DOHH2 (cell line): ENCODE results near the gene SLC25A6.
A peak's percentile ranks its signal among the peaks of the same experiment; 100 is the strongest.
"Not testable (repeated sequence)": the region's sequence is repeated elsewhere in the genome, so short reads cannot be mapped to it uniquely, and the experiment has no call there.

Experiments used
- H3F3A ChIP-seq: fragments of 200-600 bp; sonication (generic), shearing (Covaris generic); 2 replicates; pipeline ENCODE4 v1.6.0; 2016; ENCODE audit warnings: antibody characterized with exemption, mild to moderate bottlenecking; ENCODE audit not compliant: control insufficient read depth, insufficient read depth
- H3K27ac ChIP-seq: fragments of 200-600 bp; sonication (generic); 2 replicates; pipeline ENCODE4 v1.5.1; 2014; ENCODE audit warnings: low read depth, mild to moderate bottlenecking, low read length, moderate library complexity
- H3K27me3 ChIP-seq: fragments of 200-600 bp; sonication (generic); 2 replicates; pipeline ENCODE4 v1.6.1; 2014; ENCODE audit warnings: mild to moderate bottlenecking, low read length, mixed read lengths; ENCODE audit not compliant: control insufficient read depth
- H3K36me3 ChIP-seq: fragments of 200-600 bp; sonication (generic); 2 replicates; pipeline ENCODE4 v1.6.1; 2014; ENCODE audit warnings: mild to moderate bottlenecking, low read length, moderate library complexity, mixed read lengths; ENCODE audit not compliant: control insufficient read depth
- H3K4me1 ChIP-seq: fragments of 200-600 bp; sonication (generic); 2 replicates; pipeline ENCODE4 v1.6.1; 2014; ENCODE audit warnings: mild to moderate bottlenecking, low read length, mixed read lengths; ENCODE audit not compliant: control insufficient read depth
- H3K4me2 ChIP-seq: fragments of 200-600 bp; sonication (generic); 2 replicates; pipeline ENCODE4 v1.6.0; 2014; ENCODE audit warnings: mild to moderate bottlenecking, low read length, moderate library complexity
- H3K4me3 ChIP-seq: fragments of 200-600 bp; sonication (generic); 2 replicates; pipeline ENCODE4 v1.5.1; 2014; ENCODE audit warnings: mild to moderate bottlenecking, low read length, mixed read lengths
- H3K79me2 ChIP-seq: fragments of 200-600 bp; sonication (generic); 2 replicates; pipeline ENCODE4 v1.6.1; 2014; ENCODE audit warnings: mild to moderate bottlenecking, low read length, mixed read lengths; ENCODE audit not compliant: control insufficient read depth
- H3K9me2 ChIP-seq: fragments of 200-600 bp; sonication (generic); replicated peaks from 2 replicates; pipeline ENCODE4 v1.6.1; 2014; ENCODE audit warnings: mild to moderate bottlenecking, low read length, mixed read lengths; ENCODE audit not compliant: control insufficient read depth
- H3K9me3 ChIP-seq: fragments of 200-600 bp; sonication (generic); 2 replicates; pipeline ENCODE4 v1.6.1; 2014; ENCODE audit warnings: antibody characterized with exemption, low read length, mixed read lengths; ENCODE audit not compliant: control insufficient read depth, insufficient read depth
- H4K20me1 ChIP-seq: fragments of 200-600 bp; sonication (generic); 2 replicates; pipeline ENCODE4 v1.6.0; 2014; ENCODE audit warnings: low read depth, mild to moderate bottlenecking, antibody characterized with exemption, low read length, moderate library complexity; ENCODE audit not compliant: control insufficient read depth, insufficient read depth
- CTCF ChIP-seq: fragments of 200-600 bp; sonication (generic); IDR thresholded peaks from one replicate; pipeline ENCODE4 v1.5.1; 2014; ENCODE audit warnings: antibody characterized with exemption, mild to moderate bottlenecking, low read depth, low read length; ENCODE audit not compliant: poor library complexity, severe bottlenecking
- EZH2phosphoT487 ChIP-seq: fragments of 200-600 bp; sonication (generic); IDR thresholded peaks from 2 replicates; pipeline ENCODE4 v1.6.1; 2017; ENCODE audit warnings: borderline replicate concordance, mild to moderate bottlenecking, antibody characterized with exemption, low read length, moderate library complexity, mixed read lengths

SLC25A6 gene

GRCh38 chrX:1412551-1413161, 20.7 kb upstream of the SLC25A6 start:
- no peaks in the 10 kb centered on the region for H3K9me2 ChIP-seq
- H3K36me3 ChIP-seq = peaks cover 53% of the 10 kb centered on the region
- H3K27ac ChIP-seq = no peak overlapping the region
- no peaks in the 10 kb centered on the region for H3F3A ChIP-seq
- H3K4me2 ChIP-seq = no peak overlapping the region
- no peaks in the 10 kb centered on the region for H3K79me2 ChIP-seq
- H3K27me3 ChIP-seq = no peaks in the 10 kb centered on the region
- TF ChIP-seq EZH2phosphoT487 (no peak), CTCF (no peak)
- no peak overlapping the region for H3K4me3 ChIP-seq
- peaks cover 8% of the 10 kb centered on the region for H3K4me1 ChIP-seq
- H3K9me3 ChIP-seq = no peaks in the 10 kb centered on the region
- H4K20me1 ChIP-seq = no peaks in the 10 kb centered on the region

GRCh38 chrX:1411326-1411725, 19.4 kb upstream of the SLC25A6 start:
- peaks cover 8% of the 10 kb centered on the region for H3K4me1 ChIP-seq
- H3K9me2 ChIP-seq = no peaks in the 10 kb centered on the region
- no peaks in the 10 kb centered on the region for H3K9me3 ChIP-seq
- no peak overlapping the region for H3K4me3 ChIP-seq
- peaks cover 52% of the 10 kb centered on the region for H3K36me3 ChIP-seq
- no peaks in the 10 kb centered on the region for H3K27me3 ChIP-seq
- no peaks in the 10 kb centered on the region for H3F3A ChIP-seq
- 0 out of 2 replicates have a peak overlapping the region, but pooled peaks have one; percentile 14 for H3K4me2 ChIP-seq
- no peak for TF ChIP-seq EZH2phosphoT487
- no peak for TF ChIP-seq CTCF
- H3K27ac ChIP-seq = no peak overlapping the region
- no peaks in the 10 kb centered on the region for H3K79me2 ChIP-seq
- no peaks in the 10 kb centered on the region for H4K20me1 ChIP-seq

GRCh38 chrX:1407035-1407434, 15.1 kb upstream of the SLC25A6 start:
- no peaks in the 10 kb centered on the region for H4K20me1 ChIP-seq
- H3K36me3 ChIP-seq = peaks cover 62% of the 10 kb centered on the region
- no peaks in the 10 kb centered on the region for H3F3A ChIP-seq
- no peaks in the 10 kb centered on the region for H3K27me3 ChIP-seq
- no peak overlapping the region for H3K27ac ChIP-seq
- TF ChIP-seq EZH2phosphoT487 (no peak), CTCF (no peak)
- H3K79me2 ChIP-seq = peaks cover 20% of the 10 kb centered on the region
- H3K9me3 ChIP-seq = no peaks in the 10 kb centered on the region; the same call in 1 of the 2 replicates
- H3K9me2 ChIP-seq = no peaks in the 10 kb centered on the region; the same call in 1 of the 2 replicates
- peaks cover 4% of the 10 kb centered on the region for H3K4me1 ChIP-seq
- H3K4me2 ChIP-seq = no peak overlapping the region
- no peak overlapping the region for H3K4me3 ChIP-seq

GRCh38 chrX:1405769-1406168, 13.9 kb upstream of the SLC25A6 start:
- H3K9me3 ChIP-seq, H3K27ac ChIP-seq, H3F3A ChIP-seq, H3K27me3 ChIP-seq, H3K4me1 ChIP-seq, H3K9me2 ChIP-seq, H3K4me3 ChIP-seq, H3K4me2 ChIP-seq, H4K20me1 ChIP-seq: not testable (repeated sequence)
- peaks cover 20% of the 10 kb centered on the region for H3K79me2 ChIP-seq
- H3K36me3 ChIP-seq = peaks cover 66% of the 10 kb centered on the region

- Histone ChIP-seq H3K79me2 (peaks cover 20% of the 10 kb centered on the region), H3K36me3 (peaks cover 83% of the 10 kb centered on the region)
- not testable (repeated sequence) for H3K4me3 ChIP-seq, H4K20me1 ChIP-seq, H3K4me1 ChIP-seq, H3K27ac ChIP-seq, H3K9me2 ChIP-seq, H3K27me3 ChIP-seq, H3K4me2 ChIP-seq, H3K9me3 ChIP-seq, H3F3A ChIP-seq
Observed at GRCh38 chrX:1403867-1404266, 12.0 kb upstream of the SLC25A6 start.
